GM06990 (cell line): ENCODE data around the gene RPL13A.

Experiments used
- DNase-seq: peaks from one replicate; pipeline ENCODE4 v3.0.0-alpha.2; 2011; ENCODE audit not compliant: insufficient read length; ENCODE audit errors: extremely low read depth
- H3K27me3 ChIP-seq: replicated peaks from 2 replicates; pipeline ENCODE4 v1.6.0; 2011; ENCODE audit warnings: low read length; ENCODE audit not compliant: control insufficient read depth, insufficient read depth
- H3K36me3 ChIP-seq: 2 replicates; pipeline ENCODE4 v1.5.1; 2011; ENCODE audit warnings: low read length; ENCODE audit not compliant: control insufficient read depth, insufficient read depth
- H3K4me3 ChIP-seq: replicated peaks from 2 replicates; pipeline ENCODE4 v1.5.1; 2011; ENCODE audit warnings: low read depth, mild to moderate bottlenecking, control low read depth, low read length
- CTCF ChIP-seq: IDR thresholded peaks from 2 replicates; pipeline ENCODE4 v1.5.1; 2011; ENCODE audit warnings: low read length, control low read depth, mild to moderate bottlenecking, inconsistent platforms; ENCODE audit not compliant: insufficient read depth, poor library complexity, severe bottlenecking

The RPL13A gene

GRCh38 chr19:49503582-49503962 lies 16.2 kb downstream of the RPL13A start:
- no peak for TF ChIP-seq CTCF
- no peaks in the 10 kb centered on the region; the same call in 1 of the 2 replicates for H3K27me3 ChIP-seq
- peaks cover 15% of the 10 kb centered on the region for H3K36me3 ChIP-seq
- DNase-seq = no peak
- no peak overlapping the region for H3K4me3 ChIP-seq

- no peak for DNase-seq
- Histone ChIP-seq H3K36me3 (no peaks in the 10 kb centered on the region), H3K27me3 (no peaks in the 10 kb centered on the region; the same call in 1 of the 2 replicates), H3K4me3 (no peak overlapping the region)
- TF ChIP-seq CTCF = peak; percentile 92
Measured at GRCh38 chr19:49506575-49507105, 19.2 kb downstream of the RPL13A start.

- H3K4me3 ChIP-seq = no peak overlapping the region
- H3K27me3 ChIP-seq = no peaks in the 10 kb centered on the region; the same call in 1 of the 2 replicates
- no peaks in the 10 kb centered on the region for H3K36me3 ChIP-seq
- TF ChIP-seq CTCF = no peak
- DNase-seq = no peak
Measured at GRCh38 chr19:49507803-49508494, 20.5 kb downstream of the RPL13A start.

- no peak for DNase-seq
- Histone ChIP-seq H3K4me3 (peak overlapping the region; percentile 51), H3K36me3 (no peaks in the 10 kb centered on the region), H3K27me3 (no peaks in the 10 kb centered on the region; the same call in none of the 2 replicates)
- no peak for TF ChIP-seq CTCF
Measured at GRCh38 chr19:49512970-49513745, 25.8 kb downstream of the RPL13A start.

GRCh38 chr19:49513746-49514118 lies 26.3 kb downstream of the RPL13A start:
- Histone ChIP-seq H3K27me3 (no peaks in the 10 kb centered on the region; the same call in none of the 2 replicates), H3K36me3 (no peaks in the 10 kb centered on the region), H3K4me3 (no peak overlapping the region)
- TF ChIP-seq CTCF = no peak
- no peak for DNase-seq
